ENCODE data around the gene AAMP.

Gene AAMP

DNA sequence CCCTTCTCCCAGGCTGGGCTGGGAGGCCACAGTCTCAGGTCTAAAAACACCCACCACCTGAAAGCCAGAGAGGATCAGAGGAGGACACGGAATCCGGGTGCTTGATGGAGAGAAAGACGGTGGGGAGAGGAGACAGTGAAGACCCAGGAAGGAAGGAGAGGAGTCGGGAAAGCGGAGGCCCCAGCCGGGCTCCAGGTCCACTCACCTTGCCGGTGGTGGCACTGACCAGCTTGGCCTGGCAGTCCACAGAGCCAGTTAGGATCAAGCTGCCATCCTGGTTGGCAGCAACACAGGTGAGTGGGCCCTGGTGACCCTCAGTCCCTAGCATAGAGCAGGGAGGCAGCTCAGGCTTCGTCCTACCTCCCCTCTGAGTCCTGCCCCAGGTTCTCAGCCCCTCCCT, 4.3 kb downstream of the AAMP start:
- no peak overlapping the region for H3K4me3 ChIP-seq (ENCODE audit: insufficient read depth, low read length, poor library complexity, severe bottlenecking)
- peaks cover 7% of the 10 kb centered on the region for H3K79me2 ChIP-seq (ENCODE audit: insufficient read depth, low read length)
- H3K4me2 ChIP-seq (ENCODE audit: low read depth, low read length, poor library complexity, severe bottlenecking) = no peak overlapping the region
- no peaks in the 10 kb centered on the region for H3K9me2 ChIP-seq (replicated peaks; ENCODE audit: insufficient read depth, low read length)
- H3K36me3 ChIP-seq (ENCODE audit: low read length) = no peaks in the 10 kb centered on the region
- H3K9me3 ChIP-seq (ENCODE audit: insufficient read depth, low read length) = no peaks in the 10 kb centered on the region
- H3K27me3 ChIP-seq (ENCODE audit: low read length) = no peaks in the 10 kb centered on the region
- H3K27ac ChIP-seq (ENCODE audit: low read depth, low read length) = no peak overlapping the region
- no peak for TF ChIP-seq EZH2phosphoT487 (conservative IDR thresholded peaks at IDR 0.05; ENCODE audit: low read length)
- TF ChIP-seq, protein P1, sequence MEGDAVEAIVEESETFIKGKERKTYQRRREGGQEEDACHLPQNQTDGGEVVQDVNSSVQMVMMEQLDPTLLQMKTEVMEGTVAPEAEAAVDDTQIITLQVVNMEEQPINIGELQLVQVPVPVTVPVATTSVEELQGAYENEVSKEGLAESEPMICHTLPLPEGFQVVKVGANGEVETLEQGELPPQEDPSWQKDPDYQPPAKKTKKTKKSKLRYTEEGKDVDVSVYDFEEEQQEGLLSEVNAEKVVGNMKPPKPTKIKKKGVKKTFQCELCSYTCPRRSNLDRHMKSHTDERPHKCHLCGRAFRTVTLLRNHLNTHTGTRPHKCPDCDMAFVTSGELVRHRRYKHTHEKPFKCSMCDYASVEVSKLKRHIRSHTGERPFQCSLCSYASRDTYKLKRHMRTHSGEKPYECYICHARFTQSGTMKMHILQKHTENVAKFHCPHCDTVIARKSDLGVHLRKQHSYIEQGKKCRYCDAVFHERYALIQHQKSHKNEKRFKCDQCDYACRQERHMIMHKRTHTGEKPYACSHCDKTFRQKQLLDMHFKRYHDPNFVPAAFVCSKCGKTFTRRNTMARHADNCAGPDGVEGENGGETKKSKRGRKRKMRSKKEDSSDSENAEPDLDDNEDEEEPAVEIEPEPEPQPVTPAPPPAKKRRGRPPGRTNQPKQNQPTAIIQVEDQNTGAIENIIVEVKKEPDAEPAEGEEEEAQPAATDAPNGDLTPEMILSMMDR (IDR thresholded peaks at IDR 0.05; ENCODE audit: insufficient read depth, low read length, poor library complexity, severe bottlenecking) = no peak
- H3F3A ChIP-seq (ENCODE audit: insufficient read depth) = no peaks in the 10 kb centered on the region
- no peak overlapping the region for H3K9ac ChIP-seq (ENCODE audit: low read length)
- H4K20me1 ChIP-seq (ENCODE audit: low read depth, low read length) = no peaks in the 10 kb centered on the region
- H2AFZ ChIP-seq (ENCODE audit: low read depth, low read length, severe bottlenecking) = no peak overlapping the region

DNA sequence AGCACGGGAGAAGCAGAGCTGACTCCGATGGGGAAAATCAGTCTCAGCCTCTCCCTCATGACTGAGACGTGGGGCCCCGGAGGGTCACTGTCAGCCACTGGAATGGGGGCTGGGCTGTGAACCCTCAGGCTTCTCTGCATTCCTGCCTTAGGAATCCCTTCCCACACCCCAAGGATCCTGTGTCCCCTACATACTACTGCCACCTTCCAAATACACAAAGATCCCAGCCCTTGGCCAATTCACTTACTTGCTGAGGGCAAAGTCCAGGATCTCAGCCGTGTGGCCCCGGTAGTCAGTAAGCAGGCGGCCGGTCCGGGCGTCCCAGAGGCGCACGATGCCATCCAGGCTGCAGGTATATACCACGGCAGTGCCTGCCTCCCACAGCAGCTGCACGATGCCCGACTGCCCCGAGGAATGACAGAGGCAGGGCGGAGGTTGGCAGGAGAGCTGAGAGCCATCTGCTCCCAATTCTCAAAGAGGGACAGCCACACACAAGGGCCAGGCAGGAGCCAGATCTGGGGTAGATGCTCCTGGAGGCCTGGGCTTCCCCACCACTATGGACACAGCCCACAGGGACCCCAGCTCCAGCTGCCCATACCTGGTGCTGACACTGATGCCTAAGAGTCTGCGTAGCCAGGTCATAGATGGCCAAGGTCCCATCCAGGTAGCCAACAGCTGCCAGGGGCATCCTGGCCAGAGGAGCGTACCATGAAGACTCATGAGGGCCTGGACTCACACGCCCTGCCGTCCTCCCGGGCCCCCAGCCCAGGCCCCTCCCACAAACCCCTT, 5.0 kb downstream of the AAMP start:
- H2AFZ ChIP-seq (ENCODE audit: low read depth, low read length, severe bottlenecking) = no peak overlapping the region
- H3K9ac ChIP-seq (ENCODE audit: low read length) = no peak overlapping the region
- no peaks in the 10 kb centered on the region for H3K9me3 ChIP-seq (ENCODE audit: insufficient read depth, low read length)
- H3F3A ChIP-seq (ENCODE audit: insufficient read depth) = no peaks in the 10 kb centered on the region
- H4K20me1 ChIP-seq (ENCODE audit: low read depth, low read length) = no peaks in the 10 kb centered on the region
- H3K4me2 ChIP-seq (ENCODE audit: low read depth, low read length, poor library complexity, severe bottlenecking) = no peak overlapping the region
- TF ChIP-seq EZH2phosphoT487 (conservative IDR thresholded peaks at IDR 0.05; ENCODE audit: low read length) = no peak
- TF ChIP-seq, protein P1 (IDR thresholded peaks at IDR 0.05; ENCODE audit: insufficient read depth, low read length, poor library complexity, severe bottlenecking) = no peak
- no peaks in the 10 kb centered on the region for H3K9me2 ChIP-seq (replicated peaks; ENCODE audit: insufficient read depth, low read length)
- no peak overlapping the region for H3K27ac ChIP-seq (ENCODE audit: low read depth, low read length)
- no peaks in the 10 kb centered on the region for H3K27me3 ChIP-seq (ENCODE audit: low read length)
- peaks cover 7% of the 10 kb centered on the region for H3K79me2 ChIP-seq (ENCODE audit: insufficient read depth, low read length)
- H3K4me3 ChIP-seq (ENCODE audit: insufficient read depth, low read length, poor library complexity, severe bottlenecking) = no peak overlapping the region
- H3K36me3 ChIP-seq (ENCODE audit: low read length) = no peaks in the 10 kb centered on the region

DNA sequence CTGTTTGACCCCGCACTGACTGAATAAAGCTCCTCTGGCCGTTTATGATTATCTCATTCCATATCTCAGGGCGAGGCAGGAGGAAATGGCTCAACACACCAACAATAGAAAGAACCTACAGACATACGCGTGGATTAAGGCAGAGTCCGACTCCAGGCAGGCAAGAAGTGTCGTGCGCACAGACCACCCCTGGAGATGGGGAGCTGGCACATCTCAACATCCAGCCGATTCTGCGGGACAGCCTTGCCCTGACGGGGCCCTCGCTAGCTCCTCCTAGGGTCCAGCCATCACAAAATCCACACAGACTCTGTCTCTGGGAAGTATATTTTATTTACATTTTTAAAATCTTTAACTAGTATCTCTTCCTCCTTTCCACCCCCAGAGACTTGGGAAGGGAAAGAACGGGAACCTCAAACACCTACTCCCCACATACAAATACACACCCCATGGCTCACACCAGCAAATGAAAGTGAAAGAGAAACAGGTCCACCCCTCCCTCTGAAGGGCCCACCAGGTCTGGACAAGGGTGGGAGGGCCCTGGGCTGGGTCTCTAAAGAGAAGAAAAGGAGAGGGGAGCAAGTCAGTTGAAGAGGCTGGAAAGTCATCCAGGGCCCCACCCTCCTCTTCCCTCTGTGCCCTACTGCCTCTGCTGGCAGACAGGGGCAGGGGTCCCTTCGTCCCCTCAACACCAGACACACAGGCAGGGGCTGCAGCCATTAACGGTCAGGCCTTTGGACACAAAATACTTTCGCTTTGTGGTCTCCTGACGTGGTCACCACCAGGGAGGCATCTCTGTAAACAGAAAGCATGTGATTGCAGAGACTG, 5.9 kb downstream of the AAMP start:
- TF ChIP-seq, protein P1 (IDR thresholded peaks at IDR 0.05; ENCODE audit: insufficient read depth, low read length, poor library complexity, severe bottlenecking) = no peak
- TF ChIP-seq EZH2phosphoT487 (conservative IDR thresholded peaks at IDR 0.05; ENCODE audit: low read length) = no peak

More for the DNA sequence above, 5.9 kb downstream of the AAMP start:
- Histone ChIP-seq H2AFZ (ENCODE audit: low read depth, low read length, severe bottlenecking) (no peak overlapping the region), H3K79me2 (ENCODE audit: insufficient read depth, low read length) (peaks cover 1% of the 10 kb centered on the region; the same call in 1 of the 2 replicates), H3K4me3 (ENCODE audit: insufficient read depth, low read length, poor library complexity, severe bottlenecking) (no peak overlapping the region), H3K27me3 (ENCODE audit: low read length) (no peaks in the 10 kb centered on the region), H3K36me3 (ENCODE audit: low read length) (no peaks in the 10 kb centered on the region), H4K20me1 (ENCODE audit: low read depth, low read length) (no peaks in the 10 kb centered on the region), H3K4me2 (ENCODE audit: low read depth, low read length, poor library complexity, severe bottlenecking) (no peak overlapping the region), H3K9me3 (ENCODE audit: insufficient read depth, low read length) (no peaks in the 10 kb centered on the region), H3K9ac (ENCODE audit: low read length) (no peak overlapping the region), H3F3A (ENCODE audit: insufficient read depth) (no peaks in the 10 kb centered on the region), H3K27ac (ENCODE audit: low read depth, low read length) (no peak overlapping the region), H3K9me2 (replicated peaks; ENCODE audit: insufficient read depth, low read length) (no peaks in the 10 kb centered on the region)

Data from SU-DHL-6 (cell line).